Endothelial cell of umbilical vein (primary cell): ENCODE results near the gene ARMC8. TPM values are rescaled to one million over a fixed set of nuclear protein-coding genes. Genes with fewer than 3 reads are reported as not detected.

ENCODE experiments used
- BruUV-seq: library from RNA; stranded (reverse); fragments of 400-500 nt; replicated peaks from 2 replicates; lab custom pipeline; 2021; lab: Mats Ljungman, UMichigan
- CTCF ChIA-PET: fragments of 300-600, 350-600 bp; sonication (Branson Sonifier 250); formaldehyde crosslinking; loops from one replicate; lab custom pipeline; 2021; ENCODE audit warnings: antibody characterized with exemption, inconsistent platforms; lab: Charles Lee
- POLR2A ChIA-PET: fragments of 300-600, 350-600 bp; sonication (Branson Sonifier 250); formaldehyde crosslinking; loops from one replicate; lab custom pipeline; 2021; ENCODE audit warnings: antibody characterized with exemption, inconsistent platforms; lab: Charles Lee
- DNase-seq: peaks from one replicate; pipeline ENCODE4 v3.0.0-alpha.2; 2011; ENCODE audit warnings: low read depth, low spot score
- FAIRE-seq: peaks from 2 replicates; lab custom pipeline; 2011; peaks lifted over from hg19 to GRCh38; lab: Jason Lieb, UNC
- H2AFZ ChIP-seq: 2 replicates; pipeline ENCODE4 v1.6.0; 2012; ENCODE audit warnings: low read depth, low read length, control low read depth, inconsistent platforms
- H3K27ac ChIP-seq: 2 replicates; pipeline ENCODE4 v1.5.1; 2011; ENCODE audit warnings: low read depth, mild to moderate bottlenecking, control low read depth, low read length, moderate library complexity; ENCODE audit not compliant: insufficient read depth
- H3K27me3 ChIP-seq, 2 experiments: 2 replicates each; pipeline versions ENCODE4 v1.6.0 to v1.6.1; 2011; ENCODE audit warnings: low read length in 2 of 2, mixed read lengths in 1 of 2; ENCODE audit not compliant: control insufficient read depth in 2 of 2, insufficient read depth in 2 of 2
- H3K36me3 ChIP-seq, 2 experiments: 2 replicates in 1 of 2; 3 replicates in 1 of 2; pipeline ENCODE4 v1.5.1; 2011; ENCODE audit warnings: low read length in 2 of 2, mild to moderate bottlenecking in 1 of 2, moderate library complexity in 1 of 2; ENCODE audit not compliant: control insufficient read depth in 2 of 2, insufficient read depth in 2 of 2; ENCODE audit errors: extremely low read depth in 1 of 2
- H3K4me1 ChIP-seq: 3 replicates; pipeline ENCODE4 v1.5.1; 2011; ENCODE audit warnings: mild to moderate bottlenecking, low read length; ENCODE audit not compliant: control insufficient read depth, insufficient read depth; ENCODE audit errors: extremely low read depth
- H3K4me2 ChIP-seq: 2 replicates; pipeline ENCODE4 v1.6.1; 2011; ENCODE audit warnings: low read length, control low read depth, mixed read lengths; ENCODE audit not compliant: insufficient read depth
- H3K4me3 ChIP-seq, 3 experiments: fragments of 200-600 bp in 1 of 3; sonication (generic), shearing (Covaris generic) in 1 of 3; replicated peaks in 1 of 3; 2 replicates each; pipeline ENCODE4 v1.5.1; 2011 to 2016; ENCODE audit warnings: control low read depth in 3 of 3, low read length in 3 of 3, mild to moderate bottlenecking in 2 of 3, inconsistent platforms in 1 of 3, low read depth in 1 of 3, moderate library complexity in 1 of 3; ENCODE audit not compliant: insufficient read depth in 1 of 3
- H3K79me2 ChIP-seq: 2 replicates; pipeline ENCODE4 v1.6.0; 2012; ENCODE audit warnings: low read length, inconsistent platforms; ENCODE audit not compliant: control insufficient read depth, insufficient read depth
- H3K9ac ChIP-seq: replicated peaks from 2 replicates; pipeline ENCODE3; 2011; ENCODE audit warnings: low read length, control low read depth; ENCODE audit not compliant: insufficient read depth; ENCODE audit errors: extremely low read depth
- H3K9me1 ChIP-seq: replicated peaks from 3 replicates; pipeline ENCODE4 v1.6.0; 2011; ENCODE audit warnings: mild to moderate bottlenecking, low read length; ENCODE audit not compliant: control insufficient read depth, insufficient read depth; ENCODE audit errors: extremely low read depth
- H3K9me3 ChIP-seq: replicated peaks from 2 replicates; pipeline ENCODE4 v1.5.1; 2012; ENCODE audit warnings: low read length, inconsistent platforms; ENCODE audit not compliant: control insufficient read depth, insufficient read depth
- H4K20me1 ChIP-seq: replicated peaks from 2 replicates; pipeline ENCODE3; 2011; ENCODE audit warnings: mild to moderate bottlenecking, low read length; ENCODE audit not compliant: control insufficient read depth, insufficient read depth; ENCODE audit errors: extremely low read depth
- EZH2 ChIP-seq: IDR thresholded peaks from 2 replicates; pipeline ENCODE4 v1.6.1; 2012; ENCODE audit warnings: borderline replicate concordance, low read depth, mild to moderate bottlenecking, moderate library complexity, low read length, inconsistent platforms; ENCODE audit not compliant: severe bottlenecking
- FOS ChIP-seq: IDR thresholded peaks from 2 replicates; pipeline ENCODE4 v1.6.1; 2011; ENCODE audit warnings: mild to moderate bottlenecking, low read length, moderate library complexity, borderline replicate concordance; ENCODE audit not compliant: insufficient read depth
- GATA2 ChIP-seq: IDR thresholded peaks from 2 replicates; pipeline ENCODE4 v1.7.0; 2011; ENCODE audit warnings: low read depth, mild to moderate bottlenecking, moderate library complexity, mixed read lengths, low read length; ENCODE audit not compliant: insufficient read length, insufficient read depth
- JUN ChIP-seq: IDR thresholded peaks from 2 replicates; pipeline ENCODE4 v1.6.1; 2011; ENCODE audit warnings: borderline replicate concordance, low read depth; ENCODE audit not compliant: insufficient read length, insufficient read depth
- MYC ChIP-seq: IDR thresholded peaks from one replicate; pipeline ENCODE4 v1.6.1; 2011; ENCODE audit warnings: mild to moderate bottlenecking, low read depth, low read length
- POLR2A ChIP-seq: IDR thresholded peaks from 2 replicates; pipeline ENCODE4 v1.6.1; 2012; ENCODE audit warnings: low read depth, mild to moderate bottlenecking, control low read depth, low read length
- POLR2AphosphoS5 ChIP-seq: IDR thresholded peaks from 2 replicates; pipeline ENCODE4 v1.6.1; 2012; ENCODE audit warnings: low read depth, mild to moderate bottlenecking, control low read depth, low read length, moderate library complexity; ENCODE audit not compliant: insufficient read depth
- dilution Hi-C: fragments of 300-500 bp; cut with MboI; formaldehyde crosslinking; loops from one replicate; pipeline ENCODE4 v1.15.0; 2019; ENCODE audit warnings: low sequenced_read_pairs; ENCODE audit not compliant: extremely low pct_ligation_motif_present
- intact Hi-C: fragments of 100-400 bp; cut with micrococcal nuclease; formaldehyde crosslinking; loops from one replicate; pipeline ENCODE4 v1.10.0; 2022
- polyA plus RNA-seq, 4 experiments: library from polyadenylated mRNA; depleted of rRNA in 3 of 4; stranded (reverse) in 3 of 4; unstranded in 1 of 4; fragments of >200 nt; gene quantifications; 2 replicates each; pipeline versions ENCODE4 v1.2.1 to v1.2.3, GENCODE V29; 2011 to 2012; ENCODE audit warnings: missing spikeins in 1 of 4
- total RNA-seq: library from RNA; stranded (reverse); gene quantifications from 2 replicates; pipeline ENCODE4 v1.2.3, GENCODE V29; 2021
- TF ChIP-seq, protein P1 (sequence below), 2 donors: IDR thresholded peaks; 1 replicate in 1 of 2; 2 replicates in 1 of 2; pipeline ENCODE4 v1.5.1; 2011; ENCODE audit warnings: low read length in 2 of 2, mild to moderate bottlenecking in 2 of 2, moderate library complexity in 2 of 2, control low read depth in 1 of 2, inconsistent platforms in 1 of 2, low read depth in 1 of 2; ENCODE audit not compliant: insufficient read depth in 1 of 2; ENCODE audit errors: extremely low read depth in 1 of 2
- TF ChIP-seq, protein P2 (sequence below): IDR thresholded peaks from 2 replicates; pipeline ENCODE4 v1.6.1; 2011; ENCODE audit not compliant: insufficient read depth, insufficient read length

The ARMC8 gene
- total and polyA plus RNA-seq, 2 donors (not counting 3 experiments of a cell fraction or from before 2014, with no cell fraction given): 39.6 to 46.0 TPM

DNA sequence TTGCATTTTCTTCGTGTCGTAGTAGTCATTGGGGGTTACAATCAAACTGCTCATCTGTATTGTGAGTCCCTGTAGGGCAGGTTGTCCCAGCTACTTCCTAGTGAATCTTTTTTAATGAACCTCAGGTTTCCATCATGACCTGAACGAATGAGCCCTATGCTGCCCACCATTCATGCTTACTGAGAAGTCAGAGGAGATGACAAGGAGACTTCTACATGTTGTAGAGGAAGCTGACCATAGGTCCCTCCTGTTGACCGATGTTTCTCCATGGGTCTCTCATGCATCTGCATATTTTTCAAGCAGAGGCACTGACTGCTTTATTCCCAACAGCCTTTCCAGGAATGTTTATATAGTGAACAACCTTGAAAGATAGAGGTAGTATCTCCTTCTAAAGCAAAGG is 147.5 kb downstream of the ARMC8 start:
- Histone ChIP-seq H3K79me2 (no peaks in the 10 kb centered on the region), H3K36me3 (no peaks in the 10 kb centered on the region), H3K27ac (no peak overlapping the region), H3K9ac (no peak overlapping the region), H3K27me3 (peaks cover 8 to 11% of the 10 kb centered on the region in 2 experiments), H3K9me1 (no peaks in the 10 kb centered on the region), H4K20me1 (no peaks in the 10 kb centered on the region), H2AFZ (no peak overlapping the region), H3K4me2 (no peak overlapping the region), H3K4me3 (no peak overlapping the region), H3K4me1 (peaks cover under 1% of the 10 kb centered on the region), H3K9me3 (no peaks in the 10 kb centered on the region)
- BruUV-seq: no TSS peak
- FAIRE-seq (no peak), DNase-seq (no peak)
- CTCF ChIA-PET: interaction anchor here (1.1 to 1.8 kb wide), 2 partner anchors 13 to 16 kb away, joined by 3 to 4 read pairs; partner anchors contain the start of gene MRAS
- intact Hi-C loops (loop anchor here (5.0 to 10.0 kb wide), 2 partner anchors 83 to 260 kb away; partner anchors contain the start of gene CEP70), dilution Hi-C loops (no loop called here)
- TF ChIP-seq FOS (no peak), JUN (no peak), GATA2 (no peak), POLR2AphosphoS5 (no peak), EZH2 (no peak), POLR2A (no peak), MYC (no peak)
- TF ChIP-seq, protein P1, sequence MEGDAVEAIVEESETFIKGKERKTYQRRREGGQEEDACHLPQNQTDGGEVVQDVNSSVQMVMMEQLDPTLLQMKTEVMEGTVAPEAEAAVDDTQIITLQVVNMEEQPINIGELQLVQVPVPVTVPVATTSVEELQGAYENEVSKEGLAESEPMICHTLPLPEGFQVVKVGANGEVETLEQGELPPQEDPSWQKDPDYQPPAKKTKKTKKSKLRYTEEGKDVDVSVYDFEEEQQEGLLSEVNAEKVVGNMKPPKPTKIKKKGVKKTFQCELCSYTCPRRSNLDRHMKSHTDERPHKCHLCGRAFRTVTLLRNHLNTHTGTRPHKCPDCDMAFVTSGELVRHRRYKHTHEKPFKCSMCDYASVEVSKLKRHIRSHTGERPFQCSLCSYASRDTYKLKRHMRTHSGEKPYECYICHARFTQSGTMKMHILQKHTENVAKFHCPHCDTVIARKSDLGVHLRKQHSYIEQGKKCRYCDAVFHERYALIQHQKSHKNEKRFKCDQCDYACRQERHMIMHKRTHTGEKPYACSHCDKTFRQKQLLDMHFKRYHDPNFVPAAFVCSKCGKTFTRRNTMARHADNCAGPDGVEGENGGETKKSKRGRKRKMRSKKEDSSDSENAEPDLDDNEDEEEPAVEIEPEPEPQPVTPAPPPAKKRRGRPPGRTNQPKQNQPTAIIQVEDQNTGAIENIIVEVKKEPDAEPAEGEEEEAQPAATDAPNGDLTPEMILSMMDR (IDR thresholded peaks at IDR 0.05; ENCODE audit: extremely low read depth in 1 of 2, insufficient read depth in 1 of 2, low read depth in 1 of 2, low read length in 2 of 2): no peak
- TF ChIP-seq, protein P2, sequence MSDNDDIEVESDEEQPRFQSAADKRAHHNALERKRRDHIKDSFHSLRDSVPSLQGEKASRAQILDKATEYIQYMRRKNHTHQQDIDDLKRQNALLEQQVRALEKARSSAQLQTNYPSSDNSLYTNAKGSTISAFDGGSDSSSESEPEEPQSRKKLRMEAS: no peak
- POLR2A ChIA-PET: no interaction called here
